ENCODE results near the gene KRTAP7-1.
A peak's percentile ranks its signal among the peaks of the same experiment; 100 is the strongest.

Gene KRTAP7-1, protein sequence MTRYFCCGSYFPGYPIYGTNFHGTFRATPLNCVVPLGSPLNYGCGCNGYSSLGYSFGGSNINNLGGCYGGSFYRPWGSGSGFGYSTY

DNA sequence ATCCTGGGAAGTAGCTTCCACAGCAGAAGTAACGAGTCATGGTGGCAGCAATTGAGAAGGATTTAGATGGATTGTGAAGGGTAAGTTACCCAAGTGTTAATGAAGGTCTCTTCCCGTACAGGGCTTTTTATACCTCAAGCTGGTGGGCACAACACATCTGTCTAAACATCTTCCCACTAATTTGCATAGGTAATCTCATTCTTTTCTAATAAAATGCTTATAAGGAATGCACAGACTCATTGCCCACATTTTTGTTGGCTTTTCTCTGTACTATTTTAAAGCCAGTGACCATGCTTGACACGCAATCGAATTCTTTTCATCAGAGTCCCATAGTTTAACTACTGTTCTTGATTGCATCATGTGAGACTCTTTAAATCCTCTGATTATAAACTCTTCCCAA is at the start of gene KRTAP7-1:
TSS of gene KRTAP7-1 (minus strand) at position 101 of the 400 bp plus-strand sequence. CDS start at position 40, 61 bp downstream.
- Histone ChIP-seq H3K4me3 (ENCODE audit: low read length) (no peak within 1 kb of the TSS), H3K9me3 (ENCODE audit: control insufficient read depth, insufficient read depth, low read length) (peaks cover 3% of the 10 kb centered on the region), H3K4me1 (ENCODE audit: control insufficient read depth, insufficient read depth, low read length) (no peaks in the 10 kb centered on the region), H3K27ac (ENCODE audit: low read length) (no peak within 1 kb of the TSS), H3K36me3 (ENCODE audit: control insufficient read depth, insufficient read depth, low read length) (no peaks in the 10 kb centered on the region), H3K27me3 (ENCODE audit: control insufficient read depth, insufficient read depth, low read length) (no peaks in the 10 kb centered on the region; the same call in 1 of the 2 replicates)
- WGBS (ENCODE audit: insufficient coverage, insufficient read length): no CpG with 5 or more reads among the region's 4 CpGs
- no peak for DNase-seq (ENCODE audit: low read depth, low spot score)

DNA sequence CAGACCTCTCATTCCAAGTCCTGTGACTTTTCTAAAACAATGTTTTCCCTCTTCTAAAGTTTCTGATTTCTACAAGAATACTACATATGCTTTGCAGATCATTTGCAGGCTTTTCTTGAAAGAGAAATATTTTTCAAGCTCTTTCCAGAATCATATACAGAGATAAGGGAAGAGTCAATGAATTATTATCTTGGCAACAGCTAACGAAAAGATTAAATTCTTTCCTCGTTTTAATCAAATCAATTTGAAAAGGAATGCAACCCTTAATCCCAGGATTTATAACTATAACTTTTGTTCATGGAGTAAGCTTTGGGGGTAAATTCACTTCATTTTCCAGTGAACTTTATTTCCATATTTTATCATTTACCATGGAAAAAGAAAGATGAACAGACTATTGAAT is 45.0 kb upstream of the KRTAP7-1 start:
- Histone ChIP-seq H3K4me1 (ENCODE audit: control insufficient read depth, insufficient read depth, low read length) (no peaks in the 10 kb centered on the region), H3K9me3 (ENCODE audit: control insufficient read depth, insufficient read depth, low read length) (peaks cover 3% of the 10 kb centered on the region; the same call in 1 of the 2 replicates), H3K27me3 (ENCODE audit: control insufficient read depth, insufficient read depth, low read length) (no peaks in the 10 kb centered on the region), H3K27ac (ENCODE audit: low read length) (no peak overlapping the region), H3K4me3 (ENCODE audit: low read length) (no peak overlapping the region), H3K36me3 (ENCODE audit: control insufficient read depth, insufficient read depth, low read length) (no peaks in the 10 kb centered on the region)
- no CpG with 5 or more reads among the region's 2 CpGs for WGBS (ENCODE audit: insufficient coverage, insufficient read length)
- no peak for DNase-seq (ENCODE audit: low read depth, low spot score)

DNA sequence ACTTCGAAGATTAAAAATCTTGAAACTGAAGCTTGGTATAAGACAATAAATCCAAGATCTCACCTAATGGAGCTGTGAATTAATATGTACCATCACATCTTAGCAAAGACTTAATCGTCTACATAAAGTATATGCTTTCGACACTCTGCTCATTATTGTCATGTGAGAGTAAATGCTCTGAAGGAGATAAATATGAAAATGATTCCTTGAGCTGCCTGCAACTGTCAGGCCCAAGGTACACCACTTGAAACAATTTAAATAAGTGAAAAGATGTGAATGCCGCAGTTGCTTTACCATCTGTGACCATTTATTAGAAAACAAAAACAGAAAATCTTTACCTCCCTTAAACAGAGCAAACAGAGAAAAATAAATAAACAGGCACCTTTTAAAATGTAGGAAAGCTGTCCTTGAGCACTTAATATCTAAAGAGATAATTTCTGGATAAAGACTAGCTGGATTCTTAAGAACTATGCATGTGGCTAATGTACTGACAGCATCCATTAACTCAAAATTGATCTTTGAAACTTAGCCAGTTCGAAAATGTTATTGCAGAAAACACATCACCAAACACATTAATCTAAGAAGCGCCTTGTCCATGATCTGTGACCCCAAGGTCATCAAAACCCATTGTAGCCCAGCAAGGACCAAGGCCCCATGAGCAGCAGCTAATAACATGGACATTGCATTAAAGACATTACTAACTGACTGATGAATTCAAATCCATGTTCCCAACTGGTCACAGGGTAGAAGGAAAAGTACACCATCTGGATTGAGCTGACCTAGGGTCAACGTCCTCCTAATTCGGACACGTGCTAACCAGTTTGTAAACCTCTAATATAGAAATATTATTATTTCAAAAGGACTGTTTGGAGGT is 18.3 kb upstream of the KRTAP7-1 start:
- Histone ChIP-seq H3K27me3 (ENCODE audit: control insufficient read depth, insufficient read depth, low read length) (no peaks in the 10 kb centered on the region), H3K9me3 (ENCODE audit: control insufficient read depth, insufficient read depth, low read length) (peaks cover 6% of the 10 kb centered on the region), H3K36me3 (ENCODE audit: control insufficient read depth, insufficient read depth, low read length) (no peaks in the 10 kb centered on the region), H3K27ac (ENCODE audit: low read length) (no peak overlapping the region), H3K4me3 (ENCODE audit: low read length) (no peak overlapping the region), H3K4me1 (ENCODE audit: control insufficient read depth, insufficient read depth, low read length) (no peaks in the 10 kb centered on the region)
- WGBS (ENCODE audit: insufficient coverage, insufficient read length): no CpG with 5 or more reads among the region's 9 CpGs
- DNase-seq (ENCODE audit: low read depth, low spot score): no peak

DNA sequence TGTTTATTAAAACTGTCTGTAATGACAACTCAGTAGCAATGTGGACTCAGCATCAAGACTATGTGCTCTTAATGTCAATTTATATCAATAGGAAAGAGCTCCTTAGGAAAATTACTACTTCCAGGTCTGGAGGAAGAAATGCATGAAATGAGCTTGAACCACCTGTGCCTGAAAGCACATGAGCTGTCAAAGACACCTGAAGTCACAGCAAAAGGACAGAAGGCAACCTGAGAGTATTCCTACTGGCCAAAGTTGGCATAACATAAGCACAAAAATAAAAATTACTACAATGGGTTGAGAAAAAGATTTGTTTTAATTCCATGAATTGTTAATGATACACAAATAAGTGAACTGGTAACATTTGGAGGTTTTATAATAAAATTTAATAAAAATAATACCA is 13.4 kb upstream of the KRTAP7-1 start:
- Histone ChIP-seq H3K27ac (ENCODE audit: low read length) (no peak overlapping the region), H3K36me3 (ENCODE audit: control insufficient read depth, insufficient read depth, low read length) (no peaks in the 10 kb centered on the region), H3K9me3 (ENCODE audit: control insufficient read depth, insufficient read depth, low read length) (peaks cover 6% of the 10 kb centered on the region), H3K4me1 (ENCODE audit: control insufficient read depth, insufficient read depth, low read length) (no peaks in the 10 kb centered on the region), H3K27me3 (ENCODE audit: control insufficient read depth, insufficient read depth, low read length) (no peaks in the 10 kb centered on the region), H3K4me3 (ENCODE audit: low read length) (no peak overlapping the region)
- DNase-seq (ENCODE audit: low read depth, low spot score): no peak

DNA sequence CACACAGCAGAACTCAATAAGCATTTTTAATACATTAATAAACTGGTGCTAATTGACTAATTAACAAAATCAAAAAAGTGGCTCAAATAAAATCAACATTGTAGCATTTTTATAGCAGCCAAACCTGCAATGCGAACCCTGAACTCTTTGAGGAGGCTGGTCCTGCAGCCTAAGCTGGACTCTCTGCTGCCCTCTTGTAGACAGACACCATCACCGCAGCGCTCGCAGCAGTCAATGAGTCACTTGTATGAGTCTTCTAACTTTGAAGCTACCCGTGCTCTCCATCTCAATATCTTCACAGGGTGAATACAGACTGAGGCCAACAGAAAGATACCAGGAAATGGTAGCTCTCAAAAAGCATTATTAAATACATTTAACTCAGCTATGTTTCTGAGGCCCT is 9.7 kb upstream of the KRTAP7-1 start:
- Histone ChIP-seq H3K4me3 (ENCODE audit: low read length) (no peak overlapping the region), H3K27me3 (ENCODE audit: control insufficient read depth, insufficient read depth, low read length) (no peaks in the 10 kb centered on the region), H3K27ac (ENCODE audit: low read length) (no peak overlapping the region), H3K9me3 (ENCODE audit: control insufficient read depth, insufficient read depth, low read length) (peaks cover 4% of the 10 kb centered on the region), H3K4me1 (ENCODE audit: control insufficient read depth, insufficient read depth, low read length) (no peaks in the 10 kb centered on the region), H3K36me3 (ENCODE audit: control insufficient read depth, insufficient read depth, low read length) (no peaks in the 10 kb centered on the region)
- WGBS (ENCODE audit: insufficient coverage, insufficient read length): no CpG with 5 or more reads among the region's 5 CpGs
- no peak for DNase-seq (ENCODE audit: low read depth, low spot score)

DNA sequence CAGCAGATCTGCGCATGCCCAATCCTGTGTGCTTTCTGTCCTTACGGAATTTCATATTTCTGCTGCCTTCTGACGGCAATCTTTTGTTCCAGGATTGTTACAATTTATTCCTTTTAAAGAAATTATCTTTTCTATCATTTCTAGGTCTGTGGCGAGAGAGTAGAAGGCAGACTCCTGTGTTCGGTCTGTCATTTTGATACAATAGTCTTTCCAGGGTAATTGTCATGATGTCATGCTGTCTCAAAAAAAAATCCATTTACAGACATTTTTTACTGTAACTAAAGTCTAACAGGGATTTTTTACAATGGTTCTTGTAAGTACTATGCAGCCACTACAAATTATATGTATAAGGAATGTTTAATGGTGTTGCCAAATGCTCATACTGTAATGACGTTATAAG is 9.0 kb upstream of the KRTAP7-1 start:
- WGBS (ENCODE audit: insufficient coverage, insufficient read length): no CpG with 5 or more reads among the region's 6 CpGs
- no peak overlapping the region for H3K4me3 ChIP-seq (ENCODE audit: low read length)
- H3K27me3 ChIP-seq (ENCODE audit: control insufficient read depth, insufficient read depth, low read length): no peaks in the 10 kb centered on the region
- no peak for DNase-seq (ENCODE audit: low read depth, low spot score)
- H3K36me3 ChIP-seq (ENCODE audit: control insufficient read depth, insufficient read depth, low read length): no peaks in the 10 kb centered on the region
- H3K9me3 ChIP-seq (ENCODE audit: control insufficient read depth, insufficient read depth, low read length): peaks cover 4% of the 10 kb centered on the region
- H3K4me1 ChIP-seq (ENCODE audit: control insufficient read depth, insufficient read depth, low read length): no peaks in the 10 kb centered on the region
- no peak overlapping the region for H3K27ac ChIP-seq (ENCODE audit: low read length)

DNA sequence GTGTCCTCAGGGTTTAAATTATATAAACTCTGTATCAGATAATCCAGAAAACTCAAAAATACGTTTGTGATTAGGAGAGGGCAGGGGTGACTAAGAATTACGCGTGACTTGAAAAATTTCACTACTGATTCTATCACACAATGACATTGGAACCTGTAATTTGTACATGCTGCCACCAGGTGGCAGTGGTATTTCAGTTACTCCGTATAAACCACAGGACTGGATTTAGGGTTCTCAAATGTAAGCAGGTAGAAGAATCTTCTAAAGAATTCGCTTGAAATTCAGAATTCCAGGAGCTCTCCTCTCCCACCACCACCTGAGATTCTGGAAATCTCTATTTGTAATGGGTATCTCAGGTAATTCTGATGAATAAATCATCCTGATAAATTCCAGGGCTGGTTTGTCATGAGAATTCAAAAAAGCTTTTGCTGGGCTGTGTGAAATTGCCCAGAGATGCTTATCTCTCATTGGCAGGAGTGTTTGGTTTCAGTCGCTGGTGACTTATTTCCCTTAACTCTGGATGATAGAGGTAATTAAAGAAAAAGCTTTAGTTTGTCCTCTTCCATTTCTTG is 1.7 kb upstream of the KRTAP7-1 start:
- H3K4me1 ChIP-seq (ENCODE audit: control insufficient read depth, insufficient read depth, low read length): no peaks in the 10 kb centered on the region

DNA sequence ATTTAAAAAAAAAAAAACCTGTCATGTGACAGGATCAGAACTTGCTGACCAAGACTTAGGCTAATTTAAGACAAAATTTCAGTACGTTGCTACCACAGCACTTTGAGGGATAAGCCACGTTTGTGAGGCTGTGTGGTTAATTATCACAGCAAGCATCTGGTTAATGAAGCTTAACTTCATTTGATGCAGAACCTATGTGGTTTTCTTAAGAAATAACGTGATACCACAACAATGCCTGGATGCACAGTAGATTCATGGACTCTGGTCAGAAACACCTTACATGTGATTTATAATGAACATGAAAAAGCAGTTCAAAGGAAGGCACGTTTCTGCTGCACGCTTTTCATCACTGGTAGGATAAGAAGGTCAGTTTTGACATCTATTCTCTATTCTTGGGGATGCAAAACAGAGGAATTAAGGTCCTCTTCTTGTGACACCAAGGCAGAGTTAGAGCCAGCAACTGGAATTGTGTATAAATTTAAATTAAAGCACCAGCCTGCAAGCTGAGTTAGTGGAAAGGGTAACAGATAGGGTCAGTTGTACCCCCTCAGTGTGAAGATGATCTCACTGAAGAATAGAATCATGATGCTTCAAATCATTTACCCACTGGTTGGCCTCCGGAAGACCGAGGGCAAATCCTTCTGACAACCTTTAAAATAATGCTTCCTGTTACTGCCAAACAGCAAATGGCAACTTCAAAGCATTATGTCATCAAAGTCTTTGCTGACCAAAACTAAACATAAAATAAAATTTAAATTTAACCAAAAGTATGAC is 10.5 kb downstream of the KRTAP7-1 start:
- Histone ChIP-seq H3K27ac (ENCODE audit: low read length) (no peak overlapping the region), H3K9me3 (ENCODE audit: control insufficient read depth, insufficient read depth, low read length) (peaks cover 5% of the 10 kb centered on the region), H3K4me3 (ENCODE audit: low read length) (no peak overlapping the region), H3K27me3 (ENCODE audit: control insufficient read depth, insufficient read depth, low read length) (no peaks in the 10 kb centered on the region), H3K36me3 (ENCODE audit: control insufficient read depth, insufficient read depth, low read length) (no peaks in the 10 kb centered on the region), H3K4me1 (ENCODE audit: control insufficient read depth, insufficient read depth, low read length) (no peaks in the 10 kb centered on the region)
- no CpG with 5 or more reads among the region's 7 CpGs for WGBS (ENCODE audit: insufficient coverage, insufficient read length)
- no peak for DNase-seq (ENCODE audit: low read depth, low spot score)

More for the DNA sequence above, 1.7 kb upstream of the KRTAP7-1 start:
- no peaks in the 10 kb centered on the region; the same call in 1 of the 2 replicates for H3K27me3 ChIP-seq (ENCODE audit: control insufficient read depth, insufficient read depth, low read length)
- H3K9me3 ChIP-seq (ENCODE audit: control insufficient read depth, insufficient read depth, low read length): peaks cover 4% of the 10 kb centered on the region; the same call in 1 of the 2 replicates
- H3K27ac ChIP-seq (ENCODE audit: low read length): no peak overlapping the region
- DNase-seq (ENCODE audit: low read depth, low spot score): peak; percentile 20
- no peak overlapping the region for H3K4me3 ChIP-seq (ENCODE audit: low read length)
- H3K36me3 ChIP-seq (ENCODE audit: control insufficient read depth, insufficient read depth, low read length): no peaks in the 10 kb centered on the region
- WGBS (ENCODE audit: insufficient coverage, insufficient read length): no CpG with 5 or more reads among the region's 6 CpGs

DNA sequence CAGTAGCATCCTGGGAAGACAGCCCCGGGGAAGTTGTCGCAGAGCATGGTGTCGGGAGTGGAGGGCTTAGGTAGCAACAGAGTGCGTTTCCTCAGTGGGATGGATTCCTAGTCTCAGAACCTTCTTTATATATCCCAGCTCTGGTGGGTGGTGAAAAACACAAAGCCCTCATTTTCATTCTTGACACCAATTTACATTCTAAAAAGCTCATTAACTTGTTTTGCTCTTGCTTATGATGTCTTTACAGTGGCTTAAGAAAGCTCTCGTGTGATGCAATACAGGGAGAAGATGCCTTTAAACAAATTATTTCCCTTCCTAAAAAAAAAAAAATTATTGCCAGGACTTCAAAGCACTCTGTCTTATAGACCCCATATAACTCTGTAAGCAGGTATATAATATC is 16.4 kb downstream of the KRTAP7-1 start, which contains the start of gene KRTAP8-1:
TSS of gene KRTAP8-1 (minus strand) at position 101 of the 400 bp plus-strand sequence. CDS start at position 47, 54 bp downstream.
- no peaks in the 10 kb centered on the region for H3K36me3 ChIP-seq (ENCODE audit: control insufficient read depth, insufficient read depth, low read length)
- H3K4me3 ChIP-seq (ENCODE audit: low read length): no peak within 1 kb of the TSS
- H3K27ac ChIP-seq (ENCODE audit: low read length): no peak within 1 kb of the TSS
- H3K9me3 ChIP-seq (ENCODE audit: control insufficient read depth, insufficient read depth, low read length): peaks cover 9% of the 10 kb centered on the region
- no peak for DNase-seq (ENCODE audit: low read depth, low spot score)
- WGBS (ENCODE audit: insufficient coverage, insufficient read length): no CpG with 5 or more reads among the region's 5 CpGs
- no peaks in the 10 kb centered on the region for H3K27me3 ChIP-seq (ENCODE audit: control insufficient read depth, insufficient read depth, low read length)
- H3K4me1 ChIP-seq (ENCODE audit: control insufficient read depth, insufficient read depth, low read length): no peaks in the 10 kb centered on the region

DNA sequence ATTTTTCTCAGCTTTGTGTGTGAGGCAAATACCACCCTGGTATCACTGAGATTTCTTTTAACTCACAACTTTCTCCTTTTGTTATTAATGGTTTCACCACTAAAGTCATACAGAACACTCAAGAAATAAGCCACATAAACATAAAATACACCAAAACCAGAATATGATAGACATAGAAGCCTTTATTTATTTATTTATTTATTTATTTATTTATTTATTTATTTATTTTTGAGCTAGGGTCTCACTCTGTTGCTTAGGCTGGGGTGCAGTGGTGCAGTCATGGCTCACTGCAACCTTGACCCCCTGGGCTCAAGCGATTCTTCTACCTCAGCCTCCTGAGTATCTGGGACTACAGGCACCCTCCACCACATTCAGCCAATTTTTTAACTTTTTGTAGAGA is 29.0 kb downstream of the KRTAP7-1 start:
- Histone ChIP-seq H3K4me1 (ENCODE audit: control insufficient read depth, insufficient read depth, low read length) (no peaks in the 10 kb centered on the region), H3K27me3 (ENCODE audit: control insufficient read depth, insufficient read depth, low read length) (no peaks in the 10 kb centered on the region), H3K9me3 (ENCODE audit: control insufficient read depth, insufficient read depth, low read length) (peaks cover 2% of the 10 kb centered on the region), H3K36me3 (ENCODE audit: control insufficient read depth, insufficient read depth, low read length) (no peaks in the 10 kb centered on the region), H3K4me3 (ENCODE audit: low read length) (no peak overlapping the region), H3K27ac (ENCODE audit: low read length) (no peak overlapping the region)
- no CpG with 5 or more reads among the region's 1 CpG for WGBS (ENCODE audit: insufficient coverage, insufficient read length)
- no peak for DNase-seq (ENCODE audit: low read depth, low spot score)
